Neuron (in vitro differentiated cells): Measurements from ENCODE around the gene CHST1.

Experiments
- H2AFZ ChIP-seq: one replicate; pipeline ENCODE4 v1.6.1; 2013; ENCODE audit warnings: low read depth, mild to moderate bottlenecking, inconsistent platforms, low read length, moderate library complexity
- H3K27me3 ChIP-seq: one replicate; pipeline ENCODE4 v1.6.1; 2013; ENCODE audit warnings: low read length; ENCODE audit not compliant: insufficient read depth
- H3K36me3 ChIP-seq: one replicate; pipeline ENCODE4 v1.6.1; 2013; ENCODE audit warnings: low read length; ENCODE audit not compliant: insufficient read depth
- H3K4me1 ChIP-seq: one replicate; pipeline ENCODE4 v1.6.1; 2013; ENCODE audit warnings: low read length; ENCODE audit not compliant: insufficient read depth
- H3K4me3 ChIP-seq: 2 replicates; pipeline ENCODE4 v1.5.1; 2013; ENCODE audit warnings: mild to moderate bottlenecking, low read length, moderate library complexity
- H3K9me3 ChIP-seq: one replicate; pipeline ENCODE4 v1.6.1; 2013; ENCODE audit warnings: low read length

The CHST1 gene

GRCh38 chr11:45651841-45652749 lies 13.3 kb downstream of the CHST1 start:
- no peaks in the 10 kb centered on the region for H3K4me1 ChIP-seq
- H3K4me3 ChIP-seq, result no peak overlapping the region
- no peaks in the 10 kb centered on the region for H3K9me3 ChIP-seq
- H3K36me3 ChIP-seq, result no peaks in the 10 kb centered on the region
- H3K27me3 ChIP-seq, result peaks cover 6% of the 10 kb centered on the region
- H2AFZ ChIP-seq, result no peak overlapping the region

GRCh38 chr11:45651156-45651555 lies 14.3 kb downstream of the CHST1 start:
- Histone ChIP-seq H3K27me3 (peaks cover 3% of the 10 kb centered on the region), H2AFZ (no peak overlapping the region), H3K4me1 (no peaks in the 10 kb centered on the region), H3K9me3 (no peaks in the 10 kb centered on the region), H3K36me3 (no peaks in the 10 kb centered on the region), H3K4me3 (no peak overlapping the region)

GRCh38 chr11:45650166-45651095 lies 15.0 kb downstream of the CHST1 start:
- Histone ChIP-seq H3K36me3 (no peaks in the 10 kb centered on the region), H3K27me3 (peaks cover 3% of the 10 kb centered on the region), H3K4me3 (no peak overlapping the region), H2AFZ (no peak overlapping the region), H3K9me3 (no peaks in the 10 kb centered on the region), H3K4me1 (no peaks in the 10 kb centered on the region)

- no peak overlapping the region for H2AFZ ChIP-seq
- no peaks in the 10 kb centered on the region for H3K4me1 ChIP-seq
- H3K27me3 ChIP-seq, result peaks cover 3% of the 10 kb centered on the region
- no peaks in the 10 kb centered on the region for H3K9me3 ChIP-seq
- H3K4me3 ChIP-seq, result no peak overlapping the region
- no peaks in the 10 kb centered on the region for H3K36me3 ChIP-seq
Measured at GRCh38 chr11:45649544-45650165, 15.8 kb downstream of the CHST1 start.

- Histone ChIP-seq H3K27me3 (peaks cover 3% of the 10 kb centered on the region), H3K4me3 (no peak overlapping the region), H3K4me1 (no peaks in the 10 kb centered on the region), H3K9me3 (no peaks in the 10 kb centered on the region), H3K36me3 (no peaks in the 10 kb centered on the region), H2AFZ (no peak overlapping the region)
Measured at GRCh38 chr11:45648931-45649330, 16.5 kb downstream of the CHST1 start.

GRCh38 chr11:45647786-45648185 lies 17.6 kb downstream of the CHST1 start:
- Histone ChIP-seq H3K4me3 (no peak overlapping the region), H3K4me1 (no peaks in the 10 kb centered on the region), H3K9me3 (no peaks in the 10 kb centered on the region), H3K27me3 (peaks cover under 1% of the 10 kb centered on the region), H2AFZ (no peak overlapping the region), H3K36me3 (no peaks in the 10 kb centered on the region)

GRCh38 chr11:45647329-45647728 lies 18.1 kb downstream of the CHST1 start:
- no peaks in the 10 kb centered on the region for H3K27me3 ChIP-seq
- H2AFZ ChIP-seq, result no peak overlapping the region
- no peaks in the 10 kb centered on the region for H3K4me1 ChIP-seq
- no peaks in the 10 kb centered on the region for H3K9me3 ChIP-seq
- no peaks in the 10 kb centered on the region for H3K36me3 ChIP-seq
- H3K4me3 ChIP-seq, result no peak overlapping the region

GRCh38 chr11:45646275-45646927 lies 19.0 kb downstream of the CHST1 start:
- H2AFZ ChIP-seq, result no peak overlapping the region
- no peaks in the 10 kb centered on the region for H3K9me3 ChIP-seq
- H3K27me3 ChIP-seq, result no peaks in the 10 kb centered on the region
- no peaks in the 10 kb centered on the region for H3K36me3 ChIP-seq
- H3K4me1 ChIP-seq, result no peaks in the 10 kb centered on the region
- no peak overlapping the region for H3K4me3 ChIP-seq

- H3K9me3 ChIP-seq, result no peaks in the 10 kb centered on the region
- no peak overlapping the region for H3K4me3 ChIP-seq
- H2AFZ ChIP-seq, result no peak overlapping the region
- no peaks in the 10 kb centered on the region for H3K4me1 ChIP-seq
- no peaks in the 10 kb centered on the region for H3K36me3 ChIP-seq
- H3K27me3 ChIP-seq, result no peaks in the 10 kb centered on the region
Measured at GRCh38 chr11:45644981-45645889, 20.2 kb downstream of the CHST1 start.

- no peak overlapping the region for H3K4me3 ChIP-seq
- no peak overlapping the region for H2AFZ ChIP-seq
- no peaks in the 10 kb centered on the region for H3K9me3 ChIP-seq
- no peaks in the 10 kb centered on the region for H3K27me3 ChIP-seq
- no peaks in the 10 kb centered on the region for H3K36me3 ChIP-seq
- H3K4me1 ChIP-seq, result no peaks in the 10 kb centered on the region
Measured at GRCh38 chr11:45643598-45644260, 21.7 kb downstream of the CHST1 start.

GRCh38 chr11:45641961-45642360 lies 23.5 kb downstream of the CHST1 start:
- H2AFZ ChIP-seq, result no peak overlapping the region
- H3K27me3 ChIP-seq, result no peaks in the 10 kb centered on the region
- no peaks in the 10 kb centered on the region for H3K36me3 ChIP-seq

More at GRCh38 chr11:45641961-45642360, 23.5 kb downstream of the CHST1 start:
- Histone ChIP-seq H3K9me3 (no peaks in the 10 kb centered on the region), H3K4me1 (no peaks in the 10 kb centered on the region), H3K4me3 (no peak overlapping the region)
